Karpas-422 (cell line): Measurements from ENCODE around the gene CLIP3. TPM values are rescaled to one million over a fixed set of nuclear protein-coding genes. Genes with fewer than 3 reads are reported as not detected.
"Not testable (repeated sequence)": the region's sequence is repeated elsewhere in the genome, so short reads cannot be mapped to it uniquely, and the experiment has no call there.

Experiments
- DNase-seq: peaks from one replicate; pipeline ENCODE4 v3.0.0-alpha.2; 2015
- H2AFZ ChIP-seq: fragments of 200-600 bp; sonication (generic); 2 replicates; pipeline ENCODE4 v1.6.1; 2014; ENCODE audit warnings: antibody characterized with exemption, low read length, mixed read lengths
- H3K27ac ChIP-seq: fragments of 200-600 bp; sonication (generic); 2 replicates; pipeline ENCODE4 v1.5.1; 2014; ENCODE audit warnings: mild to moderate bottlenecking, low read length, moderate library complexity
- H3K27me3 ChIP-seq: fragments of 200-600 bp; sonication (generic); 2 replicates; pipeline ENCODE4 v1.6.1; 2014; ENCODE audit warnings: low read length, mixed read lengths
- H3K36me3 ChIP-seq: fragments of 200-600 bp; sonication (generic); 2 replicates; pipeline ENCODE4 v1.6.1; 2014; ENCODE audit warnings: low read length, mixed read lengths; ENCODE audit not compliant: insufficient read depth
- H3K4me1 ChIP-seq: fragments of 200-600 bp; sonication (generic); 2 replicates; pipeline ENCODE4 v1.6.1; 2014; ENCODE audit warnings: mild to moderate bottlenecking, low read length, mixed read lengths
- H3K4me2 ChIP-seq: fragments of 200-600 bp; sonication (generic); 2 replicates; pipeline ENCODE4 v1.6.1; 2014; ENCODE audit warnings: low read length, low read depth, mild to moderate bottlenecking; ENCODE audit not compliant: poor library complexity, severe bottlenecking
- H3K4me3 ChIP-seq: fragments of 200-600 bp; sonication (generic); 2 replicates; pipeline ENCODE4 v1.5.1; 2014; ENCODE audit warnings: mild to moderate bottlenecking, antibody characterized with exemption, low read length, mixed read lengths
- H3K79me2 ChIP-seq: fragments of 200-600 bp; sonication (generic); 2 replicates; pipeline ENCODE4 v1.6.1; 2014; ENCODE audit warnings: mild to moderate bottlenecking, low read length, mixed read lengths
- H3K9ac ChIP-seq: fragments of 200-600 bp; sonication (generic); 2 replicates; pipeline ENCODE4 v1.6.0; 2014; ENCODE audit warnings: low read length
- H3K9me2 ChIP-seq: fragments of 200-600 bp; sonication (generic), shearing (Covaris generic); replicated peaks from 2 replicates; pipeline ENCODE4 v1.6.0; 2014; ENCODE audit warnings: mild to moderate bottlenecking, low read length, moderate library complexity; ENCODE audit not compliant: insufficient read depth
- H3K9me3 ChIP-seq: fragments of 300-700, 200-600 bp; sonication (generic); 2 replicates; pipeline ENCODE4 v1.6.1; 2014; ENCODE audit warnings: low read length, mixed read lengths
- H4K20me1 ChIP-seq: fragments of 200-600 bp; sonication (generic); 2 replicates; pipeline ENCODE4 v1.6.1; 2014; ENCODE audit warnings: mild to moderate bottlenecking, antibody characterized with exemption, low read length, low read depth; ENCODE audit not compliant: insufficient read depth
- total RNA-seq: library from RNA; depleted of rRNA; stranded (reverse); fragments of >200 nt; shearing (Covaris generic); gene quantifications from 2 replicates; pipeline ENCODE4 v1.2.3, GENCODE V29; 2014; ENCODE audit warnings: low replicate concordance

The CLIP3 gene
- total RNA-seq, 1 experiment from 2014 or later: 1.2 TPM

- H3K9ac ChIP-seq, H3K27me3 ChIP-seq, H3K36me3 ChIP-seq, H4K20me1 ChIP-seq, H3K79me2 ChIP-seq, H2AFZ ChIP-seq, H3K4me1 ChIP-seq, H3K9me3 ChIP-seq, H3K9me2 ChIP-seq, H3K27ac ChIP-seq, H3K4me3 ChIP-seq, DNase-seq, H3K4me2 ChIP-seq: not testable (repeated sequence)
These were observed 8.4 kb upstream of the CLIP3 start for GRCh38 chr19:36041092-36041491.

- H3K36me3 ChIP-seq: 0 out of 2 replicates have a peak, but pooled peaks cover 2% of the 10 kb centered on the region
- no peaks in the 10 kb centered on the region for H4K20me1 ChIP-seq
- no peaks in the 10 kb centered on the region for H3K4me1 ChIP-seq
- H2AFZ ChIP-seq: no peak overlapping the region
- H3K4me3 ChIP-seq: no peak overlapping the region
- H3K79me2 ChIP-seq: no peaks in the 10 kb centered on the region
- no peak overlapping the region for H3K4me2 ChIP-seq
- no peaks in the 10 kb centered on the region for H3K9me3 ChIP-seq
- H3K9ac ChIP-seq: no peak overlapping the region
- H3K27me3 ChIP-seq: no peaks in the 10 kb centered on the region
- no peak for DNase-seq
- no peak overlapping the region for H3K27ac ChIP-seq
- H3K9me2 ChIP-seq: no peaks in the 10 kb centered on the region
These were observed 7.8 kb upstream of the CLIP3 start for GRCh38 chr19:36040495-36040894.

- H3K79me2 ChIP-seq: no peaks in the 10 kb centered on the region
- H3K27me3 ChIP-seq: no peaks in the 10 kb centered on the region
- no peaks in the 10 kb centered on the region for H3K36me3 ChIP-seq
- H3K9me3 ChIP-seq: no peaks in the 10 kb centered on the region
- H3K4me3 ChIP-seq: no peak overlapping the region
- no peak overlapping the region for H3K9ac ChIP-seq
- H3K27ac ChIP-seq: no peak overlapping the region
- H4K20me1 ChIP-seq: no peaks in the 10 kb centered on the region
- no peak overlapping the region for H2AFZ ChIP-seq
- H3K4me1 ChIP-seq: no peaks in the 10 kb centered on the region
- H3K4me2 ChIP-seq: no peak overlapping the region
- no peaks in the 10 kb centered on the region for H3K9me2 ChIP-seq
- DNase-seq: no peak
These were observed 1.4 kb downstream of the CLIP3 start for GRCh38 chr19:36031308-36031707.

- no peak overlapping the region for H3K4me2 ChIP-seq
- no peaks in the 10 kb centered on the region for H3K79me2 ChIP-seq
- no peaks in the 10 kb centered on the region for H4K20me1 ChIP-seq
- H3K9me2 ChIP-seq: no peaks in the 10 kb centered on the region
- H3K27ac ChIP-seq: no peak overlapping the region
- no peaks in the 10 kb centered on the region for H3K4me1 ChIP-seq
- no peaks in the 10 kb centered on the region for H3K9me3 ChIP-seq
- DNase-seq: no peak
- H2AFZ ChIP-seq: no peak overlapping the region
- H3K36me3 ChIP-seq: no peaks in the 10 kb centered on the region
- no peaks in the 10 kb centered on the region for H3K27me3 ChIP-seq
- no peak overlapping the region for H3K9ac ChIP-seq
- no peak overlapping the region for H3K4me3 ChIP-seq
These were observed 2.2 kb downstream of the CLIP3 start for GRCh38 chr19:36030264-36031148.

GRCh38 chr19:36028313-36029041, 4.2 kb downstream of the CLIP3 start:
- Histone ChIP-seq H3K36me3 (no peaks in the 10 kb centered on the region), H3K4me3 (no peak overlapping the region), H3K27me3 (no peaks in the 10 kb centered on the region)

GRCh38 chr19:36027696-36028095, 5.0 kb downstream of the CLIP3 start:
- no peaks in the 10 kb centered on the region for H3K36me3 ChIP-seq
- H3K27ac ChIP-seq: no peak overlapping the region
- no peak overlapping the region for H3K4me2 ChIP-seq
- no peaks in the 10 kb centered on the region for H3K9me2 ChIP-seq
- no peak overlapping the region for H3K4me3 ChIP-seq
- H3K9me3 ChIP-seq: no peaks in the 10 kb centered on the region
- no peaks in the 10 kb centered on the region for H3K4me1 ChIP-seq
- no peak overlapping the region for H3K9ac ChIP-seq
- no peak overlapping the region for H2AFZ ChIP-seq
- H3K79me2 ChIP-seq: no peaks in the 10 kb centered on the region
- DNase-seq: no peak
- no peaks in the 10 kb centered on the region for H3K27me3 ChIP-seq
- H4K20me1 ChIP-seq: no peaks in the 10 kb centered on the region

More at GRCh38 chr19:36028313-36029041, 4.2 kb downstream of the CLIP3 start:
- Histone ChIP-seq H3K4me1 (no peaks in the 10 kb centered on the region), H2AFZ (no peak overlapping the region), H3K79me2 (no peaks in the 10 kb centered on the region), H3K9me2 (no peaks in the 10 kb centered on the region), H3K9me3 (no peaks in the 10 kb centered on the region), H4K20me1 (no peaks in the 10 kb centered on the region), H3K9ac (no peak overlapping the region), H3K4me2 (no peak overlapping the region), H3K27ac (no peak overlapping the region)
- no peak for DNase-seq

GRCh38 chr19:36026091-36026876, 6.4 kb downstream of the CLIP3 start:
- H3K36me3 ChIP-seq: no peaks in the 10 kb centered on the region
- no peak overlapping the region for H3K4me2 ChIP-seq
- H3K4me3 ChIP-seq: no peak overlapping the region
- DNase-seq: no peak
- no peaks in the 10 kb centered on the region for H3K9me2 ChIP-seq
- H3K9me3 ChIP-seq: no peaks in the 10 kb centered on the region
- no peak overlapping the region for H2AFZ ChIP-seq
- H3K9ac ChIP-seq: no peak overlapping the region
- no peaks in the 10 kb centered on the region for H3K4me1 ChIP-seq
- H3K27ac ChIP-seq: no peak overlapping the region
- H4K20me1 ChIP-seq: no peaks in the 10 kb centered on the region
- H3K79me2 ChIP-seq: no peaks in the 10 kb centered on the region
- H3K27me3 ChIP-seq: no peaks in the 10 kb centered on the region

GRCh38 chr19:36025541-36025940, 7.1 kb downstream of the CLIP3 start:
- no peaks in the 10 kb centered on the region for H3K9me3 ChIP-seq
- H3K4me3 ChIP-seq: no peak overlapping the region

More at GRCh38 chr19:36025541-36025940, 7.1 kb downstream of the CLIP3 start:
- no peak overlapping the region for H3K27ac ChIP-seq
- no peaks in the 10 kb centered on the region for H4K20me1 ChIP-seq
- no peaks in the 10 kb centered on the region for H3K4me1 ChIP-seq
- H3K27me3 ChIP-seq: no peaks in the 10 kb centered on the region
- H3K9ac ChIP-seq: no peak overlapping the region
- H2AFZ ChIP-seq: no peak overlapping the region
- no peaks in the 10 kb centered on the region for H3K79me2 ChIP-seq
- H3K36me3 ChIP-seq: no peaks in the 10 kb centered on the region
- H3K4me2 ChIP-seq: no peak overlapping the region
- H3K9me2 ChIP-seq: no peaks in the 10 kb centered on the region
- no peak for DNase-seq
